GM19023 (cell line): ENCODE data around the gene TBC1D1.

Experiments used
- ATAC-seq: cut with Tn5 transposase; IDR thresholded peaks from one replicate; pipeline ENCODE4 v1.9.1; 2021; ENCODE audit warnings: mild to moderate bottlenecking, moderate library complexity; ENCODE audit not compliant: unreplicated experiment

Gene TBC1D1

DNA sequence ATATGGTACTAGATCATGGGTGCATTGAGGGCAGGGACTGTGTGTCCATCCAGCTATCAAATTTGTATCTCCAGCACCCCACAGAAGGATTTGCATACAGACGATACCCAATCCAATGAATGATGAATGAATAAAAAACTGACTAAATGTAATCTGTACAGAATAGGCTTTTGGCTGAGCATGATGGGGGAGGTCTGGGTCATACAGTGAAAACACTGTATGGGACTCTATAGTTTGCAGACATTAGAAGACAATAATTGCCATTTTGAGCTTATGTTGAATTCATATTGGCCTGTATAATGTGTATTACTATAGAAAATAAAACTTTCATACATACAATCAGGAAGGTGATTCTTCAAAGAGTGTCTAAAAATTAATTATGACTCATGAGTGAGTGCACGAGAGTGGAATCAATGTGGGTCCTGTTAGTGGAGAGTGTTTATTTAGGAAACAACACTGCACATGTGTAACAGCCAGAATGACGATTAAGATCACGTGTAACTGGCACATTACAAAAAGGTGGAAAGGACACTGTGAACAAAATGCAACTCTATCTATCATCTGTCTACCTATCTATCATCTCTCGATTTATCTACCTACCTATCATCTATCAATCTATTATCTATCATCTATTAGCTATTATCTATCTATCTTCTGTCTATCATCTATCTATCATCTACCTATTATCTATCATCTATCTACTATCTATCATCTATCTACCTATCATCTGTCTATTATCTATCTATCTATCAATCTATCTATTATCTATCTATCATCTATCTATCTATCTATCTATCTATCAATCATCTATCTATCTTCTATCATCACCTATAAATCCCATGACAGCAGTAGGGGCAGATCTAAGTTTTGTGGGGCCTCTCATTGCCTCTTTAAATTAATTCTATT, 270.6 kb downstream of the TBC1D1 start:
- ATAC-seq = no peak

GRCh38 chr4:38162240-38162784, 271.4 kb downstream of the TBC1D1 start:
- ATAC-seq = no peak

DNA sequence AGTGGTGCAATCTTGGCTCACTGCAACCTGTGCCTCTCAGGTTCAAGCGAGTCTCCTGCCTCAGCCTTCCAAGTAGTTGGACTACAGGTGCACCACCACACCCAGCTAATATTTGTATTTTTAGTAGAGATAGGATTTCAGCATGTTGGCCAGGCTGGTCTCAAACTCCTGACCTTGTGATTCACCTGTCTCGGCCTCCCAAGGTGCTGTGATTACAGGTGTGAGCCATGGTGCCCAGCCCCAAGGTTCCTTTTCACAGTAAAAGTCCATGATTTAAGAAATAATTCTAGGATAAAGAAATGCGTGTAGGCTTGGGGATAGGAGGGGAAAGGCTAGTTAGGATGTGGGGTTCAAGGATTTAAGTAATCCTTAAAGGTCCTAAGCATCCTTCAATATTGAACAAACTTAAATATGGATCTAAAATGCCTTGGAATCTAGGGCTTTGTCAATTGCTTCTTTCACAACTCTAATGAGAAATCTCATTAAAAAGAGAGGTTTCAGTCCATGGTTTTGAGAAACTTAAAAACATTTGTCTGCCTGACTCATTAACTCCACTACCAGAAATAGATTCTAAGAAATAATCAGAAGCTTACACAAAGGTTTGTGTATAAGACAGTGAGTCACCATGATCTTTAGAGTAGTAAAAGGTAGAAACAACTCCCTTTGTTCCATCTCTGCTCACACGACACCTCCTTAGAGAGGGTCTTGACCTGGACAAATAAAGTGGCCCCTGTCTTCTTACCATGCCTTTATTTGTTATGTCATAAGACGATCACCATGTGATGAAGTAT, 272.5 kb downstream of the TBC1D1 start:
- no peak for ATAC-seq

- no peak for ATAC-seq
Observed at GRCh38 chr4:38164346-38164745, 273.5 kb downstream of the TBC1D1 start.

- no peak for ATAC-seq
Observed at GRCh38 chr4:38166082-38166481, 275.2 kb downstream of the TBC1D1 start.

DNA sequence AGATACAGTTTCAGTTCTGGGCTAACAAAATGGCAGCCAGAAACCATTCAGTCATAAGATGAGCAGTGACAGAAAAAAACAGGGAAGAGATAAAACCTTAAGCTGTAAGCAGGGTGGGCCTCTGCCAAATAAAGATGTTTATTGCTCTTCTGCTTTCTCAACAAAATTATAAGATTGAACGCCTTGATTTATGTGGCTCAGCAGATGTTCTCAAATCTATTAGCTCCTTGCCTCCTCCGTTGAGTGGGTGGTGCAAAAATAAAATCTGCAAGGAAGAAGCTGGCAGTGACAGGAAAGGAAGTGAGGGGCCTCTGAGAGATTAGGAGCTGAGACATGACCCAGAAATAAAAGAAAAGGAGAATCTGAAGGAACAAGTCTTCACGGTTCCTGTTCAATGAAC, 275.9 kb downstream of the TBC1D1 start:
- ATAC-seq = no peak

DNA sequence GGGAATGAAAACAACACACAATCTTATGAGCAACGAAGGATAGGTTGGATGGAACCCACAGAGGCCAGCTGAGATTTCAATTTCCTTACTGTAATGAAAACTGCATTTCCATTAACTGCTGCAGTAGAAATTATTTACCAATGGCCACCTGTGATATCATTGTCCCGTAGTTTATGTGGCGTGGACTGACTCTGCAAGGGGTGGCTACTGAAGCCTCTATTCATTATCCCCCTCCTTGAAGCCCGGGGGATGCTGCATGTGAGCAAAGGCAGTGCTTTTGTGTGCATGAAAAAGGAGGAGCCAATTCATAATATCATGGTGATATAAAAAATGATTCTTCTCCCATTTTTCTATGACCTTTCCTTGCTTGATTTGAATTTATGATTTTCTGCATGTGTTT, 277.1 kb downstream of the TBC1D1 start:
- ATAC-seq = no peak

GRCh38 chr4:38169524-38169923, 278.6 kb downstream of the TBC1D1 start:
- ATAC-seq = no peak

DNA sequence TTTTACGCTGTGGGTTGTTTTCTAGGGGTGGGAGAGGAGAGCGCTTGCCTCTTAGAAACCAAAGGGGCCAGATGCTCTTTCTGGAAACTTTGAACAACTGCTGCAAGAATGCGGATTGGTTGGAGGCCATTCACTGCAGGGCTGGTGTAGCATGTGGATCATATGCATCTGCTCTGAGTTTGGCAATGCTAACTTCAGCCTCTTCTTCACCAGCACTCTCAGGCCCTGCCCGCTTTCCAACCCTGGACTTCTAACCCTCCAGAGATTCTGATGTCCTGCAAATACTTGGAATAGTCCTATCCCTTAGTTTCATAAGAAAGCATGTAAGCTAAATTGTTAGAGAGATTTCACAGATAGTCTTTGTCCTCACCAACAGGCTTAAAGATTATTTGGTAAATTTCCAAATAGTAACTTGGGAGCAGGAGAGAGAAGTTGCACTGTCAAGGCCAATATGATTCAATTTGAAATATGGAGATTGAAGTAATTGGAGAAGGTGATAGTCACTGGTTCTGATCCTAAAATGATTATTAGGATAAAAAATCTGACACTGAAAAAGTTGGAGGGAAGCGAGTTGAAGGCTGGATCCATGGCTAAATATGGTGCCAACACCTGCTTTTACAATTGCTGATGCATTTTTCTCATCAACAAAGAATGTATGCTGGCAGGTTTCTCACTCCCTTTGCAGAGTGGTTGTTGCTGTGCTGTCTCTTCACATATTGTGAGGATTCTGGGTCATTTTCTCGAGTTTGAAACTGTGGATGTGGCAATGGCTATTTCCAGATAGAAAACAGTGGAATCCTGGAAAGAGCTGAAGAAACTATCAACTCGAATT, 279.7 kb downstream of the TBC1D1 start:
- ATAC-seq = no peak

DNA sequence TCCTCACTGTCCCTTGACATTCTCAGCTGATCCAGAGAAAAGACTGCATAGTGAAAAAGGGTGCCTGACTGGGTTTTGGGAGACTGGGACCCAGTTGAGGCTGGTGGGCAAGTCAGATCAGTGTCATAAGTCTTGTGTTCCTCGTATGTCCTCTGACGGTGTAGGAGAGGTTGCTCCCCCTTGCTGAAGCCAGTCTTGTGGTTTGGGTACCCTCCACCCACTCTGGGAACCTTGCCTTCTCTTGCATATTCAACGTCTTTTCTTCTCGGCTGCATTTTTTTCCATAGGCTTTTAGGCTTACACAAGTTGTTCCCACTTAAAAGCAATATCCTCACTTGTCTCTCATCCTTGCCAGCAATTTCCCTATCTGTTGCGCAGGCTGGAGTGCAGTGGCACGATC, 281.2 kb downstream of the TBC1D1 start:
- no peak for ATAC-seq

- ATAC-seq = no peak
Observed at GRCh38 chr4:38173935-38174518, 283.1 kb downstream of the TBC1D1 start.

DNA sequence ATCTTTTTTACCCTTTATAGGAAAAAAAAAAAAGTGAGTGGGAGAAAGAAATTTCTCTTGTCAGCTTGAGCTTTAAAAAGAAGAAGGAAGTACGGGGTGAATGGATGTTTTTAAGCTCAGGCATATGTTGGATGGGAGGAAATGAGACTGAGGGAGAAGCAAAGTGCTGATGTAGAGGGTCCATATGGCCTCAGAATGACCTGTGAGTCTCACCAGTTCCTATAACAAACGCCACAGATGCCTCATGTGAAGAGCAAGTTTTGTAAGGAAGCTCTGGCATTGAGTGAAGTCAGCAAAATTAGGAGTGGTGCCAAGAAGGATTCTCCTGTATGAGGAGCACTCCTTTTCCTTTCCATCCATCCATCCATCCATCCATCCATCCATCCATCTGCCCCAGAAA, 283.9 kb downstream of the TBC1D1 start:
- no peak for ATAC-seq

DNA sequence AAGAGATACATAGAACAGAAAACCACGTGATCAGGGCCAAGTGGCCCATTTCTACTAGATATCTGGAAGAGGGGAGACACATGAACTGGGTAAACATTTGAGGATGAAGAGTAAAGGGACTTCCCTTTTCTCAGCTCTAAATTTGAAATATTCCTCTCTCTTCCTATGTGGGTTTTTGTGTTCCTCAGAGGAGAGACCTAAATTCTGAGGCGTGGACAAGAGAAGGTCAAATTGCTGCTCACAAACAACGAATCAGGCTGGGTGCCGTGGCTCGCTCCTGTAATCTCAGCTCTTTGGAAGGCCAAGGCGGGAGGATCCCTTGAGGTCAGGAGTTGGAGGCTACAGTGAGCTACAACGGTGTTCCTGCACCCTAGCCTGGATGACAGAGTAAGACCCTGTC, 285.3 kb downstream of the TBC1D1 start:
- no peak for ATAC-seq

GRCh38 chr4:38177035-38177546, 286.2 kb downstream of the TBC1D1 start:
- ATAC-seq = no peak

GRCh38 chr4:38177641-38178391, 286.9 kb downstream of the TBC1D1 start:
- no peak for ATAC-seq

DNA sequence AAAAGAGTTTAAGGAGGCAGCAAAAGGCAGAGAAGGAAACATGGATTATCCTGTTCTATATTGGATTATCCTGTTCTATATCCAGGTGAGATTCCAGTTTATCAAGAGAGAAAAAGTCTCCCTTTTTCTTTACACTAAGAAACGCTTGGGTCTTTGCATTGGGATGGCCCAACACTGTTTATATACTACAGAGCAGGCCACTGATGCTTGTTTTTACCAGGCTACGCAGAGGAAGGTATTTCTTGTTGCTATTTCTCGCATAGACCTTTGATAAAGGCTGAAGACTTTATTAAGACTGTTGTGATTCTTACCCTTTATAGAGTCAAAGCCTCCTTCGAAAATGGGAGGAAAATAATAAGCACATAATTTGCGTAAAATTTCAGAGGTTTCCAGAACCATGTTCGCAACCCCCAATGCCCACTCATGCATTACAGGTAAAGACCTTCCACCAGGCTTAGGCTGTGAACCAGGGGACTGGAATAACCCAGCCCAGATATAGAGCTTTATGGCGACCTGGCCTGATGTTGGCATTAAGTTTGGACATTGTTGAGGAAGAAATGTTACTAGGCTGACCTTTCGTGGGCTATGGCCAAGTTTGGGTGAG, 287.6 kb downstream of the TBC1D1 start:
- ATAC-seq = no peak

DNA sequence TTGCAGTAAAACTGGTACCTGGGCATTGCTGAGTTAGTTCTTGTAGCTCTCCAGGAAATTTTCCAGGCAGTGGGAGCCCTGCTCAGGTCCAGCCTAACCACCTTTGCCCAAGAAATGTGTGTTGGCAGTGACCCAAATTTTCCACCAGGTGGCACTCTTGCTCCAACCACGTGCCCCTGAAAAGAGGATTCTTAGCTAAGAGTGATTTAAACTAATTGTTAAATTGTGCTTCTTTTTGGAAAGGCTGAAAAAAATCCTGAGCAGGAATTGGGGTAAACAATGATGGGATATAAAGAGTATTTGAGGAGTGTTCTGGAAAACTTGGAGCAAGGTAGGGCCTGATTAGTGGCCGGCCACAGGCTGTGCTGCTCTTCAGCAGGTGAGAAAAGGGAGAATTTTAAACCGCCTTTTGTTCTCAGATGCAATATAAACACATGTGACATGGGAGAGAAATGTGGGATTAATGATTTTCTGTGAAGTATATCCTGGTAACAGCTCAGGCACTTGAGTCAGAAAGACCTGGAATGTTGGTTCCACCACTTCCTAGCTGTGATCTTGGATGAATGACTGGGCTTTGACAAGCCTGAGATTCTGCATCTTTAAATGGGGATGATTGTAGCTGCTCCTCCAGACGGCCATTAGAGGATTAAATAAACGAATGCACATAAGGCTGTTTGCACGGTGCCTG, 288.9 kb downstream of the TBC1D1 start:
- ATAC-seq = no peak

- ATAC-seq = no peak
Observed at GRCh38 chr4:38180456-38180855, 289.6 kb downstream of the TBC1D1 start.

GRCh38 chr4:38181286-38181685, 290.4 kb downstream of the TBC1D1 start:
- no peak for ATAC-seq
